WTC11 (cell line): Measurements from ENCODE around the gene CGNL1.

Experiments used
- CREB1 ChIP-seq: sonication (generic); formaldehyde crosslinking; IDR thresholded peaks from 2 replicates; pipeline ENCODE4 v1.8.0; 2023; ENCODE audit warnings: mild to moderate bottlenecking, missing genetic modification reagents
- CREM ChIP-seq: sonication (generic); formaldehyde crosslinking; IDR thresholded peaks from 2 replicates; pipeline ENCODE4 v1.8.1; 2022; ENCODE audit warnings: mild to moderate bottlenecking, missing genetic modification reagents, moderate library complexity
- CTCF ChIP-seq: fragments of 200-600 bp; IDR thresholded peaks from 2 replicates; pipeline ENCODE4 v1.8.0; 2022; ENCODE audit warnings: antibody characterized with exemption
- FOXP4 ChIP-seq: sonication (generic); formaldehyde crosslinking; IDR thresholded peaks from 2 replicates; pipeline ENCODE4 v1.8.0; 2022; ENCODE audit warnings: mild to moderate bottlenecking, missing genetic modification reagents
- NR1H2 ChIP-seq: sonication (generic); formaldehyde crosslinking; IDR thresholded peaks from 2 replicates; pipeline ENCODE4 v1.9.0; 2021; ENCODE audit warnings: mild to moderate bottlenecking, moderate library complexity, missing genetic modification reagents
- SMAD3 ChIP-seq: sonication (generic); formaldehyde crosslinking; IDR thresholded peaks from 2 replicates; pipeline ENCODE4 v1.8.0; 2022; ENCODE audit warnings: missing genetic modification reagents, mild to moderate bottlenecking, borderline replicate concordance
- SMAD4 ChIP-seq: sonication (generic); formaldehyde crosslinking; IDR thresholded peaks from 2 replicates; pipeline ENCODE4 v1.8.0; 2022; ENCODE audit warnings: mild to moderate bottlenecking, missing genetic modification reagents
- TEAD4 ChIP-seq: sonication (generic); formaldehyde crosslinking; IDR thresholded peaks from 2 replicates; pipeline ENCODE4 v1.8.0; 2022; ENCODE audit warnings: mild to moderate bottlenecking, missing genetic modification reagents
- USF2 ChIP-seq: sonication (generic); formaldehyde crosslinking; IDR thresholded peaks from 2 replicates; pipeline ENCODE4 v1.8.1; 2023; ENCODE audit warnings: mild to moderate bottlenecking, missing genetic modification reagents, moderate library complexity
- ZNF263 ChIP-seq: sonication (generic); formaldehyde crosslinking; IDR thresholded peaks from 2 replicates; pipeline ENCODE4 v1.8.1; 2022; ENCODE audit warnings: low read depth, mild to moderate bottlenecking, moderate library complexity, missing genetic modification reagents
- ZNF425 ChIP-seq: fragments of 250-450 bp; sonication (Bioruptor Pico); conservative IDR thresholded peaks from 2 replicates; pipeline ENCODE4 v1.9.0; 2021; ENCODE audit warnings: mild to moderate bottlenecking

GRCh38 chr15:57456559-57456958 is 80.3 kb downstream of the CGNL1 start:
- TF ChIP-seq CREM (CRISPR knock-in tag) (no peak), CREB1 (CRISPR knock-in tag) (no peak), CTCF (no peak), ZNF425 (CRISPR knock-in tag) (no peak), NR1H2 (no peak), FOXP4 (CRISPR knock-in tag) (no peak), USF2 (CRISPR knock-in tag) (no peak), SMAD4 (CRISPR knock-in tag) (no peak), ZNF263 (CRISPR knock-in tag) (no peak), SMAD3 (no peak), TEAD4 (CRISPR knock-in tag) (no peak)
